ENCODE data around the gene BLACAT1. TPM values are rescaled to one million over a fixed set of nuclear protein-coding genes. Genes with fewer than 3 reads are reported as not detected.

Gene BLACAT1
- total RNA-seq, 1 donor from 2014 or later: 0.07 TPM

DNA sequence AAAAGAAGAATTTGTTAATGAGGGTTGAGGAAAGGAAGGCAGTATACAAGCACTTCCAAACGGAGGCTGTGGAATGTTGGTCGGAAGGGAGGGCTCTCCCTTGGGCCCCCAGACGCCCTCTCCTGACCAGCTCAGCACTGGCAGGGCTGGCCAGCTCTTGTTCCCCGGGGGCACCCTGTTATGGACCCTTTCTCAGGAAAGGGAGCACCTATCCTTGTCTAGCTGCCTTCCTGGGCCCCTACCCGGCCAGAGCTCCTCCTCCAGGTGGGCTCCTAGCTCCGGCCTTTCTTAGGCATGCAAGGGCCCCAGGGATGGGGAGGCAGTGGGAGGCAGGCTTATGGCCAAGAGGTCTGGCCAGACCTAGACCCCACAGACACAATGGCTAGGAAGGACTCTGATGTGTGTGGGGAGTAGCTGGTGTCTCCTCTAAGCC, 926 bp downstream of the BLACAT1 start:
- no peak for ATAC-seq (ENCODE audit: low read depth)
- no peak for DNase-seq
- intact Hi-C loops (cut with micrococcal nuclease): no loop called here
- Mint-ChIP-seq H3K36me3 (ENCODE audit: low read depth) (no peaks in the 10 kb centered on the region), H3K4me3 (peak overlapping the region; percentile 46), H3K9me3 (no peaks in the 10 kb centered on the region), H3K27ac (no peak overlapping the region), H3K4me1 (peaks cover 19% of the 10 kb centered on the region), H3K27me3 (peaks cover 54% of the 10 kb centered on the region)
- TF ChIP-seq CTCF (IDR thresholded peaks at IDR 0.05): no peak
- ChIA-PET POLR2A (interaction anchor here (0.7 to 1.0 kb wide), 2 partner anchors 14 to 222 kb away, joined by 3 read pairs; no protein-coding TSS in a partner anchor), CTCF (no interaction called here)

DNA sequence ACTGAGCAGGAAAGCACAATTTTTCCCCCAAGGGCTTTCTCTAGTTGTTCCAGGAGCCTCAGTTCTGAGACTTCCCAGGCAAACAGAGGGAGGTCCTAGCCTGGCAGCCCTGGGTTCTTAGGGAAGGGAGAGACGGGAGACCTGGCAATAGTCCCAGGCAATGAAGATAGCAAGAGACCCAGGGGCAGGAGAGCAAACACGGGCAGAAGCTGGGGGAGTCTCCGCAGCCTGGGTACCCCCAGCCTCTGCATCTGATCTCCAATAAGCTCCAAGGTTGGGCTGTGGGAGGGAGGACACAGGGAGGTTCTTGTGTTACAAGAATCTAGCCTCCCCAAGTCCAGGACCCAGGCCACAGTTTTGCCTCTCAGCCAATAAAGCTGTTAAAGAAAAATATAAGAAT, 2.4 kb downstream of the BLACAT1 start:
- no peak for TF ChIP-seq CTCF (IDR thresholded peaks at IDR 0.05)
- Mint-ChIP-seq H3K4me1 (peaks cover 22% of the 10 kb centered on the region), H3K4me3 (no peak overlapping the region), H3K27me3 (peaks cover 50% of the 10 kb centered on the region), H3K27ac (no peak overlapping the region), H3K9me3 (no peaks in the 10 kb centered on the region), H3K36me3 (ENCODE audit: low read depth) (no peaks in the 10 kb centered on the region)
- ATAC-seq (ENCODE audit: low read depth) (no peak), DNase-seq (no peak)
- CTCF ChIA-PET: no interaction called here
- intact Hi-C loops (cut with micrococcal nuclease): no loop called here
- POLR2A ChIA-PET: no interaction called here

GRCh38 chr1:205452933-205453332, 2.9 kb downstream of the BLACAT1 start:
- Mint-ChIP-seq H3K27ac (no peak overlapping the region), H3K4me1 (peaks cover 22% of the 10 kb centered on the region), H3K27me3 (peaks cover 47% of the 10 kb centered on the region), H3K36me3 (ENCODE audit: low read depth) (no peaks in the 10 kb centered on the region), H3K9me3 (no peaks in the 10 kb centered on the region), H3K4me3 (no peak overlapping the region)
- DNase-seq: no peak
- no peak for ATAC-seq (ENCODE audit: low read depth)
- no peak for TF ChIP-seq CTCF (IDR thresholded peaks at IDR 0.05)
- CTCF ChIA-PET: no interaction called here
- intact Hi-C loops (cut with micrococcal nuclease): loop anchor here (1.0 kb wide), 1 partner anchor 14 kb away; no protein-coding TSS in a partner anchor
- POLR2A ChIA-PET: no interaction called here

- POLR2A ChIA-PET: no interaction called here
- no peaks in the 10 kb centered on the region for H3K36me3 Mint-ChIP-seq (ENCODE audit: low read depth)
These were observed 3.5 kb downstream of the BLACAT1 start for GRCh38 chr1:205452364-205452763.

DNA sequence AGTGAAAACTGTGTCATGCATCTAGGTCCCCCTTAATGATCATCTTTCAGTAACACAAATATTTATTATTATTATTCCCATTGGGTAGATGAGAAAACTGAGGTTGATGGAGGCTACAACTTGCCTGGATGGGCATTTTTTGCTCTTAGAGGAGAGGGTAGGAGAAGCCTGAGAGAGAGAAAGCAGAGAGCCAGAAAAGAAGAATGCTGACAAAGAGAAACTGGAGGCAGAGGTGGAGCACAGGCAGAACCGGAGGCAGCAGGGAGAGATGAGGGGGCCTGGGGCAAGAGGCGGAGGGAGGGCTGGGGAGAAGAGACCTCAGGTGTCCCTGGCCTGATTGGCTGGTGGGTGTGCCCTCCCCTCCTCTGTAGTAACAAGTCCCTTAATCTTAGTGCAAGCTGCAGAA, 4.1 kb downstream of the BLACAT1 start:
- ChIA-PET POLR2A (no interaction called here), CTCF (no interaction called here)

More at GRCh38 chr1:205452364-205452763, 3.5 kb downstream of the BLACAT1 start:
- no peak for TF ChIP-seq CTCF (IDR thresholded peaks at IDR 0.05)
- peak overlapping the region; percentile 41 for H3K27ac Mint-ChIP-seq
- ATAC-seq (ENCODE audit: low read depth): no peak
- CTCF ChIA-PET: no interaction called here
- H3K9me3 Mint-ChIP-seq: no peaks in the 10 kb centered on the region
- H3K27me3 Mint-ChIP-seq: peaks cover 42% of the 10 kb centered on the region
- DNase-seq: no peak
- peaks cover 18% of the 10 kb centered on the region for H3K4me1 Mint-ChIP-seq
- no peak overlapping the region for H3K4me3 Mint-ChIP-seq
- intact Hi-C loops (cut with micrococcal nuclease): loop anchor here (1.0 kb wide), 1 partner anchor 13 kb away; no protein-coding TSS in a partner anchor

More for the DNA sequence above, 4.1 kb downstream of the BLACAT1 start:
- no peak for DNase-seq
- no peaks in the 10 kb centered on the region for H3K9me3 Mint-ChIP-seq
- no peaks in the 10 kb centered on the region for H3K36me3 Mint-ChIP-seq (ENCODE audit: low read depth)
- intact Hi-C loops (cut with micrococcal nuclease): loop anchor here (1.0 kb wide), 1 partner anchor 12 kb away; no protein-coding TSS in a partner anchor
- H3K27ac Mint-ChIP-seq: no peak overlapping the region
- peaks cover 18% of the 10 kb centered on the region for H3K4me1 Mint-ChIP-seq
- ATAC-seq (ENCODE audit: low read depth): no peak
- H3K27me3 Mint-ChIP-seq: peaks cover 42% of the 10 kb centered on the region
- no peak overlapping the region for H3K4me3 Mint-ChIP-seq
- no peak for TF ChIP-seq CTCF (IDR thresholded peaks at IDR 0.05)

Data from activated B cell treated with CpG ODN at 0.5 μM for 24 hours (primary cell).